Suprapubic skin (tissue), 4 donors: ENCODE measurements around the gene NAB1. TPM values are rescaled to one million over a fixed set of nuclear protein-coding genes. Genes with fewer than 3 reads are reported as not detected.

Experiments
- DNase-seq, 2 donors: peaks; one replicate each; pipeline ENCODE4 v3.0.0-alpha.2; 2019; ENCODE audit warnings: low spot score in 2 of 2
- H3K27ac ChIP-seq: fragments of 200-600 bp; sonication (generic); one replicate; pipeline ENCODE4 v1.5.1; 2019
- H3K27me3 ChIP-seq: fragments of 200-600 bp; sonication (generic); one replicate; pipeline ENCODE4 v1.5.1; 2019
- H3K36me3 ChIP-seq: fragments of 200-600 bp; sonication (generic); one replicate; pipeline ENCODE4 v1.5.1; 2019
- H3K4me1 ChIP-seq: fragments of 200-600 bp; sonication (generic); one replicate; pipeline ENCODE4 v1.5.1; 2019
- H3K4me3 ChIP-seq: fragments of 200-600 bp; sonication (generic); one replicate; pipeline ENCODE4 v1.5.1; 2019; ENCODE audit warnings: mild to moderate bottlenecking
- H3K9me3 ChIP-seq: fragments of 200-600 bp; sonication (generic); one replicate; pipeline ENCODE4 v1.5.1; 2019
- CTCF ChIP-seq, 2 donors: fragments of 200-600 bp in 1 of 2; fragments of 450-650 bp in 1 of 2; sonication (generic) in 1 of 2; IDR thresholded peaks; one replicate each; pipeline ENCODE4 v1.5.1; 2016 to 2019; ENCODE audit warnings: antibody characterized with exemption in 2 of 2, mild to moderate bottlenecking in 1 of 2, moderate library complexity in 1 of 2
- EP300 ChIP-seq: sonication (generic); formaldehyde crosslinking; IDR thresholded peaks from one replicate; pipeline ENCODE4 v1.6.1; 2017; ENCODE audit warnings: antibody characterized with exemption
- POLR2A ChIP-seq, 2 donors: fragments of 450-650 bp; IDR thresholded peaks; one replicate each; pipeline ENCODE4 v1.6.1; 2017; ENCODE audit warnings: antibody characterized with exemption in 2 of 2, mild to moderate bottlenecking in 2 of 2, moderate library complexity in 2 of 2
- POLR2AphosphoS5 ChIP-seq, 3 donors: sonication (generic); formaldehyde crosslinking; IDR thresholded peaks; one replicate each; pipeline ENCODE4 v1.6.1; 2017; ENCODE audit warnings: antibody characterized with exemption in 3 of 3
- WGBS: methylation state at CpG from one replicate; pipeline ENCODE4 v1.1.5; 2018; 5-methylcytosine and 5-hydroxymethylcytosine counted together
- total RNA-seq, 4 donors: library from RNA; depleted of rRNA; stranded (reverse); fragments of >200 nt; gene quantifications; one replicate each; pipeline ENCODE4 v1.1.0, GENCODE V29; 2016

The NAB1 gene
- total RNA-seq, 4 donors from 2014 or later, result 83.3 to 116 (median 111) TPM

- Histone ChIP-seq H3K4me3 (no peak overlapping the region), H3K27me3 (no peaks in the 10 kb centered on the region), H3K27ac (no peak overlapping the region), H3K9me3 (no peaks in the 10 kb centered on the region), H3K36me3 (no peaks in the 10 kb centered on the region), H3K4me1 (peaks cover 83% of the 10 kb centered on the region)
- TF ChIP-seq POLR2AphosphoS5 (IDR thresholded peaks at IDR 0.05) (no peak), POLR2A (IDR thresholded peaks at IDR 0.05) (no peak), EP300 (no peak), CTCF (IDR thresholded peaks at IDR 0.05) (no peak)
- DNase-seq, result no peak
Observed at GRCh38 chr2:190653931-190654330, 5.0 kb downstream of the NAB1 start.

GRCh38 chr2:190655113-190655512 is 6.2 kb downstream of the NAB1 start:
- 36% methylated on average over 1 of the region's 1 CpG for WGBS
- H3K4me1 ChIP-seq, result peaks cover 85% of the 10 kb centered on the region

GRCh38 chr2:190655570-190655969 is 6.7 kb downstream of the NAB1 start:
- peaks cover 81% of the 10 kb centered on the region for H3K4me1 ChIP-seq

More at GRCh38 chr2:190655113-190655512, 6.2 kb downstream of the NAB1 start:
- DNase-seq, result no peak
- TF ChIP-seq EP300 (no peak), POLR2AphosphoS5 (IDR thresholded peaks at IDR 0.05) (no peak), CTCF (IDR thresholded peaks at IDR 0.05) (no peak), POLR2A (IDR thresholded peaks at IDR 0.05) (no peak)
- Histone ChIP-seq H3K36me3 (peaks cover 10% of the 10 kb centered on the region), H3K27ac (no peak overlapping the region), H3K4me3 (no peak overlapping the region), H3K27me3 (no peaks in the 10 kb centered on the region), H3K9me3 (no peaks in the 10 kb centered on the region)

GRCh38 chr2:190656301-190656700 is 7.4 kb downstream of the NAB1 start:
- Histone ChIP-seq H3K27ac (no peak overlapping the region), H3K4me3 (no peak overlapping the region), H3K27me3 (no peaks in the 10 kb centered on the region), H3K9me3 (no peaks in the 10 kb centered on the region), H3K4me1 (peaks cover 80% of the 10 kb centered on the region), H3K36me3 (peaks cover 10% of the 10 kb centered on the region)
- no peak for TF ChIP-seq EP300
- no peak for TF ChIP-seq CTCF (IDR thresholded peaks at IDR 0.05)
- WGBS, result 33% methylated on average over 2 of the region's 2 CpGs
- DNase-seq, result no peak

More at GRCh38 chr2:190655570-190655969, 6.7 kb downstream of the NAB1 start:
- no peak overlapping the region for H3K4me3 ChIP-seq
- no peak for DNase-seq
- H3K27ac ChIP-seq, result no peak overlapping the region
- no peaks in the 10 kb centered on the region for H3K9me3 ChIP-seq
- H3K27me3 ChIP-seq, result no peaks in the 10 kb centered on the region
- TF ChIP-seq CTCF (IDR thresholded peaks at IDR 0.05), result no peak
- TF ChIP-seq POLR2AphosphoS5 (IDR thresholded peaks at IDR 0.05), result no peak
- no peak for TF ChIP-seq POLR2A (IDR thresholded peaks at IDR 0.05)
- no peak for TF ChIP-seq EP300
- peaks cover 10% of the 10 kb centered on the region for H3K36me3 ChIP-seq
- WGBS, result 72% methylated on average over 3 of the region's 3 CpGs

GRCh38 chr2:190657474-190658255 is 8.8 kb downstream of the NAB1 start:
- H3K27ac ChIP-seq, result no peak overlapping the region
- no peak for DNase-seq
- no peaks in the 10 kb centered on the region for H3K9me3 ChIP-seq
- no peak overlapping the region for H3K4me3 ChIP-seq
- H3K36me3 ChIP-seq, result peaks cover 10% of the 10 kb centered on the region
- TF ChIP-seq EP300 (no peak), CTCF (IDR thresholded peaks at IDR 0.05) (no peak), POLR2AphosphoS5 (IDR thresholded peaks at IDR 0.05) (no peak)
- peaks cover 79% of the 10 kb centered on the region for H3K4me1 ChIP-seq
- 53% methylated on average over 4 of the region's 4 CpGs for WGBS
- H3K27me3 ChIP-seq, result no peaks in the 10 kb centered on the region
